Measurements from ENCODE around the gene PCLO. TPM values are rescaled to one million over a fixed set of nuclear protein-coding genes. Genes with fewer than 3 reads are reported as not detected.

PCLO gene
- total RNA-seq, 1 experiment from 2014 or later: 2.3 TPM

- no TSS peak for BruUV-seq (replicated peaks)
- no peak for TF ChIP-seq CTCF (IDR thresholded peaks at IDR 0.05; ENCODE audit: unreplicated experiment)
- ChIA-PET POLR2A (no interaction called here), CTCF (interaction anchor here (0.5 kb wide), 1 partner anchor 165 kb away, joined by 3 read pairs; no protein-coding TSS in a partner anchor)
- Mint-ChIP-seq H3K27ac (ENCODE audit: low read depth, unreplicated experiment) (no peak overlapping the region), H3K4me1 (ENCODE audit: insufficient read depth, unreplicated experiment) (no peaks in the 10 kb centered on the region), H3K36me3 (ENCODE audit: insufficient read depth, unreplicated experiment) (no peaks in the 10 kb centered on the region), H3K4me3 (ENCODE audit: unreplicated experiment) (no peak overlapping the region), H3K27me3 (ENCODE audit: insufficient read depth, unreplicated experiment) (peaks cover 68% of the 10 kb centered on the region), H3K9me3 (ENCODE audit: unreplicated experiment) (no peaks in the 10 kb centered on the region)
- intact Hi-C loops (cut with micrococcal nuclease): no loop called here
- DNase-seq (ENCODE audit: unreplicated experiment): no peak
These were observed 402.6 kb downstream of the PCLO start for GRCh38 chr7:82760074-82760473.

- ChIA-PET CTCF (no interaction called here), POLR2A (no interaction called here)
- Mint-ChIP-seq H3K9me3 (ENCODE audit: unreplicated experiment) (no peaks in the 10 kb centered on the region), H3K27me3 (ENCODE audit: insufficient read depth, unreplicated experiment) (peaks cover 54% of the 10 kb centered on the region), H3K36me3 (ENCODE audit: insufficient read depth, unreplicated experiment) (no peaks in the 10 kb centered on the region), H3K4me3 (ENCODE audit: unreplicated experiment) (no peak overlapping the region), H3K27ac (ENCODE audit: low read depth, unreplicated experiment) (no peak overlapping the region), H3K4me1 (ENCODE audit: insufficient read depth, unreplicated experiment) (no peaks in the 10 kb centered on the region)
- intact Hi-C loops (cut with micrococcal nuclease): no loop called here
- TF ChIP-seq CTCF (IDR thresholded peaks at IDR 0.05; ENCODE audit: unreplicated experiment): no peak
- DNase-seq (ENCODE audit: unreplicated experiment): no peak
- no TSS peak for BruUV-seq (replicated peaks)
These were observed 406.8 kb downstream of the PCLO start for GRCh38 chr7:82755705-82756551.

- intact Hi-C loops (cut with micrococcal nuclease): no loop called here
- Mint-ChIP-seq H3K36me3 (ENCODE audit: insufficient read depth, unreplicated experiment) (no peaks in the 10 kb centered on the region), H3K27ac (ENCODE audit: low read depth, unreplicated experiment) (no peak overlapping the region), H3K9me3 (ENCODE audit: unreplicated experiment) (no peaks in the 10 kb centered on the region), H3K4me1 (ENCODE audit: insufficient read depth, unreplicated experiment) (no peaks in the 10 kb centered on the region), H3K4me3 (ENCODE audit: unreplicated experiment) (no peak overlapping the region), H3K27me3 (ENCODE audit: insufficient read depth, unreplicated experiment) (peaks cover 46% of the 10 kb centered on the region)
- no peak for TF ChIP-seq CTCF (IDR thresholded peaks at IDR 0.05; ENCODE audit: unreplicated experiment)
- ChIA-PET POLR2A (no interaction called here), CTCF (no interaction called here)
- no peak for DNase-seq (ENCODE audit: unreplicated experiment)
- no TSS peak for BruUV-seq (replicated peaks)
These were observed 412.7 kb downstream of the PCLO start for GRCh38 chr7:82750007-82750406.

- H3K27me3 Mint-ChIP-seq (ENCODE audit: insufficient read depth, unreplicated experiment): peaks cover 64% of the 10 kb centered on the region
- H3K9me3 Mint-ChIP-seq (ENCODE audit: unreplicated experiment): no peaks in the 10 kb centered on the region
- H3K4me1 Mint-ChIP-seq (ENCODE audit: insufficient read depth, unreplicated experiment): no peaks in the 10 kb centered on the region
- no peak for TF ChIP-seq CTCF (IDR thresholded peaks at IDR 0.05; ENCODE audit: unreplicated experiment)
- H3K27ac Mint-ChIP-seq (ENCODE audit: low read depth, unreplicated experiment): no peak overlapping the region
- CTCF ChIA-PET: no interaction called here
- POLR2A ChIA-PET: no interaction called here
- intact Hi-C loops (cut with micrococcal nuclease): no loop called here
- BruUV-seq (replicated peaks): no TSS peak
- no peak for DNase-seq (ENCODE audit: unreplicated experiment)
- H3K4me3 Mint-ChIP-seq (ENCODE audit: unreplicated experiment): no peak overlapping the region
- H3K36me3 Mint-ChIP-seq (ENCODE audit: insufficient read depth, unreplicated experiment): no peaks in the 10 kb centered on the region
These were observed 416.9 kb downstream of the PCLO start for GRCh38 chr7:82745820-82746219.

Data from MCF 10A (cell line).